ENCODE measurements around the gene EMX2.
"Not testable (repeated sequence)": the region's sequence is repeated elsewhere in the genome, so short reads cannot be mapped to it uniquely, and the experiment has no call there.

Gene EMX2

DNA sequence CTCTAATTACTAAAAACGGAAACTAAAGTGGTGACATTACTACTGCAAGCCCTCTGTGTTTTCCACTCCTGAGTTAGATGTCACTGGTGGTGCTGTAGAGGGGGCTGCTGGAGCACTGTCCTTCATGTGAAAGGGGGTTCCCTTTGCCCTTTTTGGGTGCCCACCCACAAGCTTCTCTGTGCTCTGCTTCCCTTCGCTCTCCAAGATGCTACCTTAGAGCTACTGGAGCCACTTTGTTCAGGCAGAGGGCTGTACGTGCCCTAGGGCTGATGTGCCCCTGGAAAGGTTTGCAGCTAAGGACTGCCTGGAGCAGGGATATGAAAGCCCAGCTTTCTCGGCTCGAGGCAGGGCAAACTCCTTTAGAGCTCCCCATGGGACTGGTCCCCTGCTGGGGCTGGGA is 28.3 kb downstream of the EMX2 start:
- TF ChIP-seq, protein P1, sequence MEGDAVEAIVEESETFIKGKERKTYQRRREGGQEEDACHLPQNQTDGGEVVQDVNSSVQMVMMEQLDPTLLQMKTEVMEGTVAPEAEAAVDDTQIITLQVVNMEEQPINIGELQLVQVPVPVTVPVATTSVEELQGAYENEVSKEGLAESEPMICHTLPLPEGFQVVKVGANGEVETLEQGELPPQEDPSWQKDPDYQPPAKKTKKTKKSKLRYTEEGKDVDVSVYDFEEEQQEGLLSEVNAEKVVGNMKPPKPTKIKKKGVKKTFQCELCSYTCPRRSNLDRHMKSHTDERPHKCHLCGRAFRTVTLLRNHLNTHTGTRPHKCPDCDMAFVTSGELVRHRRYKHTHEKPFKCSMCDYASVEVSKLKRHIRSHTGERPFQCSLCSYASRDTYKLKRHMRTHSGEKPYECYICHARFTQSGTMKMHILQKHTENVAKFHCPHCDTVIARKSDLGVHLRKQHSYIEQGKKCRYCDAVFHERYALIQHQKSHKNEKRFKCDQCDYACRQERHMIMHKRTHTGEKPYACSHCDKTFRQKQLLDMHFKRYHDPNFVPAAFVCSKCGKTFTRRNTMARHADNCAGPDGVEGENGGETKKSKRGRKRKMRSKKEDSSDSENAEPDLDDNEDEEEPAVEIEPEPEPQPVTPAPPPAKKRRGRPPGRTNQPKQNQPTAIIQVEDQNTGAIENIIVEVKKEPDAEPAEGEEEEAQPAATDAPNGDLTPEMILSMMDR (conservative IDR thresholded peaks at IDR 0.05; ENCODE audit: low read length) = no peak
- H3K4me3 ChIP-seq (ENCODE audit: low read length) = no peak overlapping the region
- no peak for DNase-seq (ENCODE audit: low read depth)

- DNase-seq (ENCODE audit: low read depth) = no peak
- no peak overlapping the region for H3K4me3 ChIP-seq (ENCODE audit: low read length)
- TF ChIP-seq, protein P1 (conservative IDR thresholded peaks at IDR 0.05; ENCODE audit: low read length) = no peak
Measured at GRCh38 chr10:117574498-117575146, 32.1 kb downstream of the EMX2 start.

DNA sequence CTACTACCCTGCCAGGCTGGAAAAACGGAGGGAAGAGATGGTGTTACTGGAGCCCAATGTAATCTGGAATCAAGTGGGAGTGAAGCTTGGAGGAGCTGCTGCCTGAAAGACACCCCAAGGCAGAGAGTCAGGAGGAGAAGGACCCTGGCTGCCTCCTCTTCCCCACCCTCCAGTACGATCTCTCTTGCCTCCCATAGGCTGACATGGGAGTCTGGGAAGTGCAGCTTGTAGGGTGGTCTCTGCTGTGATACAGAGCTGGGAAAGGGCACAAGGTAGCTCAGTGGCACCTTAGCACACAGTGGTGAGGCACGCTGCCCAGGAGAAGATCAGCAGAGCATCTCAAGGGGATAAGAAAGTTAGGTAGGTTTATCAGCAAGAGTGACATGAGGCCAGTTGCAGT is 35.9 kb downstream of the EMX2 start:
- no peak for DNase-seq (ENCODE audit: low read depth)
- TF ChIP-seq, protein P1 (conservative IDR thresholded peaks at IDR 0.05; ENCODE audit: low read length) = no peak
- H3K4me3 ChIP-seq (ENCODE audit: low read length) = no peak overlapping the region

DNA sequence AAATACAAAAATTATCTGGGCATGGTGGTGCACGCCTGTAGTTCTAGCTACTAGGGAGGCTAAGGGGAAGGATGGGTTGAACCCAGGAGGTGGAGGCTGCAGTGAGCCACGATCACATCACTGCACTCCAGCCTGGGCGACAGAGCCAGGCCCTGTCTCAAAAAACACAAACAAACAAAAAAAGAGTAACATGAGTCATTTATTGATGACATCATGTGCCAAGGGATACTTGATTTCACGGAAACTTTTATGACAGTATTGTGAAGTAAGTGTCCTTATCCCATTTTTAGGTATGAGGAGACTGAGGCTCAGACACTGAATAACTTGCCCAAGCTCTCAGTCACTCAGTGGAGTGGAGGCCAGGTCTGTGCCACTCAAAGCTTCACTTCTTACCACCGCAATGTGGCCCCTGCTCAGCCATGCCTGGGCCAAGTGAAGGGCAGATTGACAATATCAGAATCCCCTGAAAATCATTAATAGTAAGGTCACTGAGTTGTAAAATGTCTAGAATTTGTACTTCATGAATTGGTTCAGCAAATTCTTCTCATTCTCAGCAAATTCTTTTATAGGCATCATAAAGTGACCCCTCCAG is 36.5 kb downstream of the EMX2 start:
- H3K4me3 ChIP-seq (ENCODE audit: low read length) = no peak overlapping the region
- DNase-seq (ENCODE audit: low read depth) = no peak
- TF ChIP-seq, protein P1 (conservative IDR thresholded peaks at IDR 0.05; ENCODE audit: low read length) = no peak

DNA sequence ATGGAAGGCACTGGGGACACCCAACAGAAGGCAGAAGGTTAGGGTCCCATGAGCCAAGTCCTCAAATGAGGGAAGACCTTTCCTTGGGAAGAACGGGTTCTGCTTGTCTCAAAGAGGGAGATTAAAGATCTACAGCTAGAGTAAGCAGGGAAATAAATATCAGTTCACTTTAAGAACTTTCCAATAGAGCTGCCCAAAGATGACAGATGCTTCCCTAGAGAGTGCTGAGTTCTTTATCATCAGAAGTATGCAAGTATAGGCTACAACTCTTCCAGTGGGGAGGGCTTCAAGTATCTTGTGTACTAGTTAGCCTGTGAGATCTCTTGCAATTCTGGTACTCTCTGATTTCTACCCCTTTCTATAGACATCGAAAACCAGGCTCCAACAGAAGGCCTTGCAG is 39.4 kb downstream of the EMX2 start:
- DNase-seq (ENCODE audit: low read depth) = no peak
- TF ChIP-seq, protein P1 (conservative IDR thresholded peaks at IDR 0.05; ENCODE audit: low read length) = no peak
- H3K4me3 ChIP-seq (ENCODE audit: low read length) = no peak overlapping the region

DNA sequence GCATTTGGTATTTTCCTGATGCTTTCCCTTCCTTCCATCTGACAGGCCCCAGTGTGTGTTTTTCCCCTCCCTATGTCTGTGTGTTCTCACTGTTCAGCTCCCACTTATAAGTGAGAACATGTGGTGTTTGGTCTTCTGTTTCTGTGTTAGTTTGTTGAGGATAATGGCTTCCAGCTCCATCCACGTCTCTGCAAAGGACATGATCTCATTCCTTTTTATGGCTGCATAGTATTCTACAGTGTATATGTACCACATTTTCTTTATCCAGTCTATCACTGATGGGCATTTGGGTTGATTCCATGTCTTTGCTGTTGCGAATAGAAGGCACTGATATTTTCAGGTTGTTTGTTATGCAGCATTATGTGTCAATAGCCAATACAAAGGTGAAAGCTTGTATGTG is 42.3 kb downstream of the EMX2 start:
- H3K4me3 ChIP-seq (ENCODE audit: low read length); DNase-seq (ENCODE audit: low read depth): not testable (repeated sequence)

- TF ChIP-seq, protein P1 (conservative IDR thresholded peaks at IDR 0.05; ENCODE audit: low read length) = no peak
- no peak for DNase-seq (ENCODE audit: low read depth)
- no peak overlapping the region for H3K4me3 ChIP-seq (ENCODE audit: low read length)
Measured at GRCh38 chr10:117587036-117587435, 44.5 kb downstream of the EMX2 start.

Measured in AG10803 (cell line).